ENCODE results near the gene ACTRT2.

DNA sequence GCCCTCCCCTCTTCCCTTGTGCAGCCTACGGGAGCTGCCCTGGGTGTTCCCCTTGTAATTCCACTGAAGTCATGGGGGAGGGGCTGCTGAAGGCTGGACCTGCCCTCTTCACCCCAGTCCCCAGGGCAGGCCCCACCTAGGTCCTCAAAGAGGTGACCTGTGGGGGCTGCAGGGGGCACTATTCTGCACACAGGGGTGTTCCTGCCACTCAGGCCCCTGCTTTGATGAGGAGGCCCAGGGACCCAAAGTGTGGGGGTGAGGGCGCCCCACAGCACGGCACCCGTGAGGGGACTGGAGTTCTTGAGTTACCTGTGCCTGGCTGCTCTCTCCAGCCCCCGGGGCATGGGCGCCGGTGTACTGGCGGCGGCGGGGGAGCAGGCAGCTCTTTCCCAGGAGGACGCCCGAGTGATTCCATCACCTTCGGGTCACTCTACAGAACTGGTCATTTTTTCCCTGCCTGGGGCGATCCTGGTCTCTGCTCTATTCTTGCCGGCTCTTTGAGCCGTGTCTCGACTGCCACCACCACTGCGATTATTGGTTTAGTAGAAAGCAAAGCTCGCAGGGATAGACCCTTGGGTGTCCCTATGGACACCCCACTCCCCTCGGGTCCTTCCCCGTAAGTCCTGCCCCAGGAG, 40.8 kb downstream of the ACTRT2 start:
- TF ChIP-seq POLR2A (IDR thresholded peaks at IDR 0.05) (no peak), EP300 (IDR thresholded peaks at IDR 0.05) (no peak)
- TF ChIP-seq, protein P1, sequence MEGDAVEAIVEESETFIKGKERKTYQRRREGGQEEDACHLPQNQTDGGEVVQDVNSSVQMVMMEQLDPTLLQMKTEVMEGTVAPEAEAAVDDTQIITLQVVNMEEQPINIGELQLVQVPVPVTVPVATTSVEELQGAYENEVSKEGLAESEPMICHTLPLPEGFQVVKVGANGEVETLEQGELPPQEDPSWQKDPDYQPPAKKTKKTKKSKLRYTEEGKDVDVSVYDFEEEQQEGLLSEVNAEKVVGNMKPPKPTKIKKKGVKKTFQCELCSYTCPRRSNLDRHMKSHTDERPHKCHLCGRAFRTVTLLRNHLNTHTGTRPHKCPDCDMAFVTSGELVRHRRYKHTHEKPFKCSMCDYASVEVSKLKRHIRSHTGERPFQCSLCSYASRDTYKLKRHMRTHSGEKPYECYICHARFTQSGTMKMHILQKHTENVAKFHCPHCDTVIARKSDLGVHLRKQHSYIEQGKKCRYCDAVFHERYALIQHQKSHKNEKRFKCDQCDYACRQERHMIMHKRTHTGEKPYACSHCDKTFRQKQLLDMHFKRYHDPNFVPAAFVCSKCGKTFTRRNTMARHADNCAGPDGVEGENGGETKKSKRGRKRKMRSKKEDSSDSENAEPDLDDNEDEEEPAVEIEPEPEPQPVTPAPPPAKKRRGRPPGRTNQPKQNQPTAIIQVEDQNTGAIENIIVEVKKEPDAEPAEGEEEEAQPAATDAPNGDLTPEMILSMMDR (IDR thresholded peaks at IDR 0.05), result no peak
